A673 (cell line): ENCODE results near the gene MILR1.
"Not testable (repeated sequence)": the region's sequence is repeated elsewhere in the genome, so short reads cannot be mapped to it uniquely, and the experiment has no call there.

ENCODE experiments used
- EZH2 ChIP-seq: fragments of 200-600 bp; sonication (generic); IDR thresholded peaks from 2 replicates; pipeline ENCODE4 v1.6.1; 2017; ENCODE audit warnings: borderline replicate concordance, low read depth, mild to moderate bottlenecking, mixed read lengths, antibody characterized with exemption, low read length; ENCODE audit not compliant: poor library complexity, severe bottlenecking
- TF ChIP-seq, protein P1 (sequence below): fragments of 300-800, 200-600 bp; sonication (generic); conservative IDR thresholded peaks from 2 replicates; pipeline ENCODE4 v1.5.1; 2017; ENCODE audit warnings: low read depth, mild to moderate bottlenecking, antibody characterized with exemption, low read length, moderate library complexity, mixed read lengths

- TF ChIP-seq, protein P1, sequence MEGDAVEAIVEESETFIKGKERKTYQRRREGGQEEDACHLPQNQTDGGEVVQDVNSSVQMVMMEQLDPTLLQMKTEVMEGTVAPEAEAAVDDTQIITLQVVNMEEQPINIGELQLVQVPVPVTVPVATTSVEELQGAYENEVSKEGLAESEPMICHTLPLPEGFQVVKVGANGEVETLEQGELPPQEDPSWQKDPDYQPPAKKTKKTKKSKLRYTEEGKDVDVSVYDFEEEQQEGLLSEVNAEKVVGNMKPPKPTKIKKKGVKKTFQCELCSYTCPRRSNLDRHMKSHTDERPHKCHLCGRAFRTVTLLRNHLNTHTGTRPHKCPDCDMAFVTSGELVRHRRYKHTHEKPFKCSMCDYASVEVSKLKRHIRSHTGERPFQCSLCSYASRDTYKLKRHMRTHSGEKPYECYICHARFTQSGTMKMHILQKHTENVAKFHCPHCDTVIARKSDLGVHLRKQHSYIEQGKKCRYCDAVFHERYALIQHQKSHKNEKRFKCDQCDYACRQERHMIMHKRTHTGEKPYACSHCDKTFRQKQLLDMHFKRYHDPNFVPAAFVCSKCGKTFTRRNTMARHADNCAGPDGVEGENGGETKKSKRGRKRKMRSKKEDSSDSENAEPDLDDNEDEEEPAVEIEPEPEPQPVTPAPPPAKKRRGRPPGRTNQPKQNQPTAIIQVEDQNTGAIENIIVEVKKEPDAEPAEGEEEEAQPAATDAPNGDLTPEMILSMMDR = not testable (repeated sequence)
- not testable (repeated sequence) for TF ChIP-seq EZH2
Observed at GRCh38 chr17:64422121-64422520, 26.8 kb upstream of the MILR1 start.
